C4-2B (cell line): ENCODE data around the gene TMTC1.

Experiments used
- ZFX ChIP-seq: fragments of 450-650 bp; IDR thresholded peaks from 2 replicates; pipeline ENCODE4 v1.6.1; 2017
- TF ChIP-seq, protein P1 (sequence below): fragments of 450-650 bp; conservative IDR thresholded peaks from 2 replicates; pipeline ENCODE4 v1.5.1; 2017; ENCODE audit warnings: mild to moderate bottlenecking

DNA sequence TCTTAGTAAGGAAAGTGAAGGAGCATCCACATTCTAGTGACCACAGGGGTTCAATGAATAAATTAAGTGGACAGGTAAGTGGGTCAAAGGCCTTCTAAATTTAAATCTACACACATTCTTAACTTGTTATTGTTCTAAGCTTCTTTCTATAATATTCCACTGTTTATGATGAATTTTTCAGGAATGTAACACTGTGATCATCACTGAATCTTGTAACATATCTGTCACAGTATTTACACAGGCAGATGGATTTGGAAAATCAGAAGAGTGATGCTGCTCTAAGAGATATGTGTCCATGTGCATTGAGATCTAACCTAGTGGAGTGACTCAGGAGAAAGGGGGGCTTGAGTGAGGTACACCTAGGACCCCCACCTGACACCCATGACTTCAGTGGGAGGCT is 170.8 kb downstream of the TMTC1 start:
- TF ChIP-seq, protein P1, sequence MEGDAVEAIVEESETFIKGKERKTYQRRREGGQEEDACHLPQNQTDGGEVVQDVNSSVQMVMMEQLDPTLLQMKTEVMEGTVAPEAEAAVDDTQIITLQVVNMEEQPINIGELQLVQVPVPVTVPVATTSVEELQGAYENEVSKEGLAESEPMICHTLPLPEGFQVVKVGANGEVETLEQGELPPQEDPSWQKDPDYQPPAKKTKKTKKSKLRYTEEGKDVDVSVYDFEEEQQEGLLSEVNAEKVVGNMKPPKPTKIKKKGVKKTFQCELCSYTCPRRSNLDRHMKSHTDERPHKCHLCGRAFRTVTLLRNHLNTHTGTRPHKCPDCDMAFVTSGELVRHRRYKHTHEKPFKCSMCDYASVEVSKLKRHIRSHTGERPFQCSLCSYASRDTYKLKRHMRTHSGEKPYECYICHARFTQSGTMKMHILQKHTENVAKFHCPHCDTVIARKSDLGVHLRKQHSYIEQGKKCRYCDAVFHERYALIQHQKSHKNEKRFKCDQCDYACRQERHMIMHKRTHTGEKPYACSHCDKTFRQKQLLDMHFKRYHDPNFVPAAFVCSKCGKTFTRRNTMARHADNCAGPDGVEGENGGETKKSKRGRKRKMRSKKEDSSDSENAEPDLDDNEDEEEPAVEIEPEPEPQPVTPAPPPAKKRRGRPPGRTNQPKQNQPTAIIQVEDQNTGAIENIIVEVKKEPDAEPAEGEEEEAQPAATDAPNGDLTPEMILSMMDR = no peak
- no peak for TF ChIP-seq ZFX
